Measurements from ENCODE around the gene MAMLD1.
"Not testable (repeated sequence)": the region's sequence is repeated elsewhere in the genome, so short reads cannot be mapped to it uniquely, and the experiment has no call there.

Gene MAMLD1

DNA sequence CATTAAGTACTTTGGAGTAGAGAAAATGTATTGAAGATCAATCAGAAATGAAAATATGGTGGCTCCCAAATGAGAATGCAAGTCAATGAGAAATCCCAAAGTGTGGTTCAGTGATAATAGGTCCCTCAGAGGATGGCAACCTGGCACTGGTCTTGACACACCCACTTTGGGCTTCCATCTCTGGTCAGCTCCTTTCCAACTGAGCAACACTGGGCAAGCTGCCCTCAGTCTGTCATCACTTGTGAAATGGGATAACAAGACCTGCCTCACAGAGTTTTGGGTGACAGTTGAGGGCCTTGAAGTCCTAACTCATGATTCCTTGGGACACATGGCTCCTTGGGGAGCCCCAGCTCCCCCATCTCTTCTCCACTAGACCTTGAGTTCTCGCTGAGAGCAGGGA is 29.0 kb upstream of the MAMLD1 start:
- Histone ChIP-seq H3K36me3 (ENCODE audit: control insufficient read depth in 1 of 2, insufficient read depth in 2 of 2, low read length in 2 of 2) (no peaks in the 10 kb centered on the region), H3K9me3 (ENCODE audit: control insufficient read depth in 1 of 2, low read length in 2 of 2) (no peaks in the 10 kb centered on the region), H3K4me3 (ENCODE audit: low read depth in 1 of 2, low read length in 2 of 2) (no peak overlapping the region), H3K27me3 (ENCODE audit: low read depth, low read length) (no peaks in the 10 kb centered on the region), H3K4me1 (ENCODE audit: control insufficient read depth in 1 of 2, insufficient read depth in 2 of 2, low read length in 2 of 2) (no peaks in the 10 kb centered on the region), H3K27ac (ENCODE audit: low read length) (no peak overlapping the region)

DNA sequence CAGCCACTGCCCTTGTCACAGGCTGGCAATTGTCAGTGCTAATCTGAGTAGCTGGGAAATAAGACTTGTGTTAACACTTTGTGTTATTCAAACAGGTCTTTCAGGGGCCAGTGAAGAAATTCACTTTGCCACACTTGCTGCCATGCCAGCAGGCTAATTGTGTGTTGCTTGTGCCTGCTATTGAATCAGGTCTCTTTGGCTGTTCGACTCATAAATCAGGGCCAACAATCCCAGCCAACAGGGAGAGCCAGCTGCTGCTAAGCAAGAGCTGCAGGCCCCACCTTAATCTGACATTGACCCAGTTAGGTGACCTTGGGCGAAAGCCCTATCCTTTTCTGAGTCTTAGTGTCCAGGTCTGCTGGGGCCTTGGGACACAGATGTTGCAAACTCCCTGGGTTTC is 28.1 kb upstream of the MAMLD1 start:
- no peak overlapping the region for H3K4me3 ChIP-seq (ENCODE audit: low read depth in 1 of 2, low read length in 2 of 2)
- no peak overlapping the region for H3K27ac ChIP-seq (ENCODE audit: low read length)
- H3K36me3 ChIP-seq (ENCODE audit: control insufficient read depth in 1 of 2, insufficient read depth in 2 of 2, low read length in 2 of 2): no peaks in the 10 kb centered on the region
- no peaks in the 10 kb centered on the region for H3K9me3 ChIP-seq (ENCODE audit: control insufficient read depth in 1 of 2, low read length in 2 of 2)
- no peaks in the 10 kb centered on the region for H3K4me1 ChIP-seq (ENCODE audit: control insufficient read depth in 1 of 2, insufficient read depth in 2 of 2, low read length in 2 of 2)
- H3K27me3 ChIP-seq (ENCODE audit: low read depth, low read length): no peaks in the 10 kb centered on the region

DNA sequence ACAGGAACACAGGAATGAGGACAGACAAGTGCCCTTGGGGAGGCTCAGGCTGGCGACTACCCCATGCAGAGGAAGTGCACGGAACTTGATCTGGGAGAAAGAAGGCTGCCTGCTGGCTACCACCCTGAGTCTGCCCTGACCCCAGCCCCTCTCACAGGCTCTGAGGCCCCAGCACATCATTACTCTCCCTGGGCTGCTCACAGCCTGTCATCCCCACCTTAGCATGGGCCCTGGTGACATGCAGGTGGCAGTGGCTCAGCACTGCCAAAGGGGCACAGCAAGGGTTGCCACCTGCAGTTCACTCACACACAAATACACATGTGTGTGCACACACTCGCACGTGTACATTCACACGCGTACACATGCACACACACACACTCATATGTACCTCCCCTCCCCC is 26.1 kb upstream of the MAMLD1 start:
- no peak overlapping the region for H3K4me3 ChIP-seq (ENCODE audit: low read depth in 1 of 2, low read length in 2 of 2)
- no peak overlapping the region for H3K27ac ChIP-seq (ENCODE audit: low read length)
- H3K9me3 ChIP-seq (ENCODE audit: control insufficient read depth in 1 of 2, low read length in 2 of 2): no peaks in the 10 kb centered on the region
- no peaks in the 10 kb centered on the region for H3K4me1 ChIP-seq (ENCODE audit: control insufficient read depth in 1 of 2, insufficient read depth in 2 of 2, low read length in 2 of 2)
- no peaks in the 10 kb centered on the region for H3K27me3 ChIP-seq (ENCODE audit: low read depth, low read length)
- H3K36me3 ChIP-seq (ENCODE audit: control insufficient read depth in 1 of 2, insufficient read depth in 2 of 2, low read length in 2 of 2): no peaks in the 10 kb centered on the region

GRCh38 chrX:150337536-150337935 is 25.6 kb upstream of the MAMLD1 start:
- no peaks in the 10 kb centered on the region for H3K36me3 ChIP-seq (ENCODE audit: control insufficient read depth in 1 of 2, insufficient read depth in 2 of 2, low read length in 2 of 2)
- H3K4me3 ChIP-seq (ENCODE audit: low read depth in 1 of 2, low read length in 2 of 2): no peak overlapping the region
- no peaks in the 10 kb centered on the region for H3K4me1 ChIP-seq (ENCODE audit: control insufficient read depth in 1 of 2, insufficient read depth in 2 of 2, low read length in 2 of 2)
- no peaks in the 10 kb centered on the region for H3K9me3 ChIP-seq (ENCODE audit: control insufficient read depth in 1 of 2, low read length in 2 of 2)
- no peak overlapping the region for H3K27ac ChIP-seq (ENCODE audit: low read length)
- no peaks in the 10 kb centered on the region for H3K27me3 ChIP-seq (ENCODE audit: low read depth, low read length)

DNA sequence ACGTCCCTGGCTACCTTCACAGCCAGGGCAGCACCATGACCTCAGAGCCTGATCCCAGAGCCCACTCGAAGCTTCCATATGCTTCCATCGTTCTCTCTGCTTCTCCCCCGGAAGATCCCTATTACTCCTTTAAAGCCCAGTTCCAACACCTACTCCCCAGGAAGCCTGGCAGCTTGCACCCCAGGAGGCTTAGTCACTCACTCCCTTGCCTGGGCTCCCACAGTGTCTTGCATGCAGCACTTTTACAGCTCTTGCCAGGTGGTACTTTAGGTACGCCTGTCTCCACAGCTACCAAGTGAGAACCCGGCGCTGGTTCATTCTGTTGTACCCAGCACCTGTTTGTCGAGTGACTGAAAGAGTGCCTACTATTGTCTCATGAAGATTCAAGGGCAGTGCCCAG is 24.5 kb upstream of the MAMLD1 start:
- Histone ChIP-seq H3K27ac (ENCODE audit: low read length) (no peak overlapping the region), H3K4me1 (ENCODE audit: control insufficient read depth in 1 of 2, insufficient read depth in 2 of 2, low read length in 2 of 2) (no peaks in the 10 kb centered on the region), H3K9me3 (ENCODE audit: control insufficient read depth in 1 of 2, low read length in 2 of 2) (no peaks in the 10 kb centered on the region), H3K4me3 (ENCODE audit: low read depth in 1 of 2, low read length in 2 of 2) (no peak overlapping the region), H3K36me3 (ENCODE audit: control insufficient read depth in 1 of 2, insufficient read depth in 2 of 2, low read length in 2 of 2) (no peaks in the 10 kb centered on the region), H3K27me3 (ENCODE audit: low read depth, low read length) (no peaks in the 10 kb centered on the region)

- H3K27me3 ChIP-seq (ENCODE audit: low read depth, low read length): no peaks in the 10 kb centered on the region
- H3K27ac ChIP-seq (ENCODE audit: low read length): no peak overlapping the region
- H3K9me3 ChIP-seq (ENCODE audit: control insufficient read depth in 1 of 2, low read length in 2 of 2): no peaks in the 10 kb centered on the region
- H3K4me1 ChIP-seq (ENCODE audit: control insufficient read depth in 1 of 2, insufficient read depth in 2 of 2, low read length in 2 of 2): no peaks in the 10 kb centered on the region
- no peak overlapping the region for H3K4me3 ChIP-seq (ENCODE audit: low read depth in 1 of 2, low read length in 2 of 2)
- H3K36me3 ChIP-seq (ENCODE audit: control insufficient read depth in 1 of 2, insufficient read depth in 2 of 2, low read length in 2 of 2): no peaks in the 10 kb centered on the region
Observed at GRCh38 chrX:150339736-150340135, 23.4 kb upstream of the MAMLD1 start.

DNA sequence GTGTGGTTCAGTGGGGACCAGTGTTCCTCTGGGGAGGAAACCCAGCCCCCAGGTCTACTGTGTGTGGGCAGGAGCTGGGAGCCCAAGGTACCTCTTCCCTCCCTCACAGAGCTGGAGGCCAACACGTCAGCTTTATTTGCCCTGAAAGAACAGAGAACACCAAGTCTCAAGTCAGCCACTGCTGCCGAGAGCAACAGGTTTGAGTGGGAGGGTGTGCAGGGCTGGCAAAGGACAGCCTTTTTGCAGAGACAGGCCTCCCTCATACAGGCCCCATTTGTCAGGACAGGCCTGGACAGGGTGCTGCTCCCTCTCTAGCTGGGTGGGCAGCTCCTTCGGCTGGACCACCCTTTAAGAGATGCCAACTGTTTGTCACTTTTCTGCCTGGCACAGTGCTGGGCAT is 22.8 kb upstream of the MAMLD1 start:
- H3K27ac ChIP-seq (ENCODE audit: low read length); H3K9me3 ChIP-seq (ENCODE audit: control insufficient read depth in 1 of 2, low read length in 2 of 2); H3K27me3 ChIP-seq (ENCODE audit: low read depth, low read length); H3K4me1 ChIP-seq (ENCODE audit: control insufficient read depth in 1 of 2, insufficient read depth in 2 of 2, low read length in 2 of 2); H3K36me3 ChIP-seq (ENCODE audit: control insufficient read depth in 1 of 2, insufficient read depth in 2 of 2, low read length in 2 of 2); H3K4me3 ChIP-seq (ENCODE audit: low read depth in 1 of 2, low read length in 2 of 2): not testable (repeated sequence)

GRCh38 chrX:150347471-150347870 is 15.6 kb upstream of the MAMLD1 start:
- Histone ChIP-seq H3K27me3 (ENCODE audit: low read depth, low read length) (no peaks in the 10 kb centered on the region), H3K4me3 (ENCODE audit: low read depth in 1 of 2, low read length in 2 of 2) (no peak overlapping the region), H3K27ac (ENCODE audit: low read length) (no peak overlapping the region), H3K9me3 (ENCODE audit: control insufficient read depth in 1 of 2, low read length in 2 of 2) (no peaks in the 10 kb centered on the region), H3K4me1 (ENCODE audit: control insufficient read depth in 1 of 2, insufficient read depth in 2 of 2, low read length in 2 of 2) (no peaks in the 10 kb centered on the region), H3K36me3 (ENCODE audit: control insufficient read depth in 1 of 2, insufficient read depth in 2 of 2, low read length in 2 of 2) (no peaks in the 10 kb centered on the region)

- Histone ChIP-seq H3K36me3 (ENCODE audit: control insufficient read depth in 1 of 2, insufficient read depth in 2 of 2, low read length in 2 of 2) (no peaks in the 10 kb centered on the region), H3K27ac (ENCODE audit: low read length) (no peak overlapping the region), H3K4me1 (ENCODE audit: control insufficient read depth in 1 of 2, insufficient read depth in 2 of 2, low read length in 2 of 2) (no peaks in the 10 kb centered on the region), H3K4me3 (ENCODE audit: low read depth in 1 of 2, low read length in 2 of 2) (no peak overlapping the region), H3K27me3 (ENCODE audit: low read depth, low read length) (no peaks in the 10 kb centered on the region), H3K9me3 (ENCODE audit: control insufficient read depth in 1 of 2, low read length in 2 of 2) (no peaks in the 10 kb centered on the region)
Observed at GRCh38 chrX:150348365-150348764, 14.8 kb upstream of the MAMLD1 start.

GRCh38 chrX:150352114-150352513 is 11.0 kb upstream of the MAMLD1 start:
- no peaks in the 10 kb centered on the region for H3K9me3 ChIP-seq (ENCODE audit: control insufficient read depth in 1 of 2, low read length in 2 of 2)
- H3K27ac ChIP-seq (ENCODE audit: low read length): no peak overlapping the region
- H3K27me3 ChIP-seq (ENCODE audit: low read depth, low read length): no peaks in the 10 kb centered on the region
- H3K4me1 ChIP-seq (ENCODE audit: control insufficient read depth in 1 of 2, insufficient read depth in 2 of 2, low read length in 2 of 2): no peaks in the 10 kb centered on the region
- H3K36me3 ChIP-seq (ENCODE audit: control insufficient read depth in 1 of 2, insufficient read depth in 2 of 2, low read length in 2 of 2): no peaks in the 10 kb centered on the region
- no peak overlapping the region for H3K4me3 ChIP-seq (ENCODE audit: low read depth in 1 of 2, low read length in 2 of 2)

DNA sequence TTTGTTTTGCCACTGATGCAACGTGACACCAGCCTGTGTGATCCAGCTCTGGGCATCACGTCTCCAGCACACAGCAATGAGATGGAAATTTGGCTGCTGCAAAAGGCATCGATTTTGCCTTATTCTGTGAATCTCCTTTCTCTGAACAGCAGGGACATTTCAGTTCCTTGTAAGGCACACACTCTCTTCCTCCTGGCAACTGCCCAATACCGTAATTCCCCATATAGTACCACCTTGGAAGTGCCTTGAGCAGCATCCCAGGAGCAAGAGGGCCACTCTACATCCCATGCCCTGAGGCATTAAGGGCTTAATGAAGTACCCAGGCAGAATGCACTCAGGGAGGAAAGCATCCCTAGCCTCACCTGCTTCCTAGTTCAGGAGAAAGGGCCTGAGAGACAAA is 10.5 kb upstream of the MAMLD1 start:
- no peaks in the 10 kb centered on the region for H3K36me3 ChIP-seq (ENCODE audit: control insufficient read depth in 1 of 2, insufficient read depth in 2 of 2, low read length in 2 of 2)
- no peaks in the 10 kb centered on the region for H3K27me3 ChIP-seq (ENCODE audit: low read depth, low read length)
- H3K27ac ChIP-seq (ENCODE audit: low read length): no peak overlapping the region
- no peaks in the 10 kb centered on the region for H3K9me3 ChIP-seq (ENCODE audit: control insufficient read depth in 1 of 2, low read length in 2 of 2)
- no peak overlapping the region for H3K4me3 ChIP-seq (ENCODE audit: low read depth in 1 of 2, low read length in 2 of 2)
- no peaks in the 10 kb centered on the region for H3K4me1 ChIP-seq (ENCODE audit: control insufficient read depth in 1 of 2, insufficient read depth in 2 of 2, low read length in 2 of 2)

- no peaks in the 10 kb centered on the region for H3K36me3 ChIP-seq (ENCODE audit: control insufficient read depth in 1 of 2, insufficient read depth in 2 of 2, low read length in 2 of 2)
- no peak overlapping the region for H3K4me3 ChIP-seq (ENCODE audit: low read depth in 1 of 2, low read length in 2 of 2)
- H3K27me3 ChIP-seq (ENCODE audit: low read depth, low read length): no peaks in the 10 kb centered on the region
- no peaks in the 10 kb centered on the region for H3K9me3 ChIP-seq (ENCODE audit: control insufficient read depth in 1 of 2, low read length in 2 of 2)
- no peaks in the 10 kb centered on the region for H3K4me1 ChIP-seq (ENCODE audit: control insufficient read depth in 1 of 2, insufficient read depth in 2 of 2, low read length in 2 of 2)
- no peak overlapping the region for H3K27ac ChIP-seq (ENCODE audit: low read length)
Observed at GRCh38 chrX:150355913-150356312, 7.2 kb upstream of the MAMLD1 start.

All from muscle layer of duodenum (tissue), 2 donors.